HepG2 (cell line): ENCODE results near the gene SERPINA9. TPM values are rescaled to one million over a fixed set of nuclear protein-coding genes. Genes with fewer than 3 reads are reported as not detected.

Experiments
- ATF7 ChIP-seq, 2 experiments: fragments of 450-650 bp in 1 of 2; sonication (generic) in 1 of 2; formaldehyde crosslinking in 1 of 2; IDR thresholded peaks; 2 replicates each; pipeline versions ENCODE4 v1.4.0 to v1.6.1; 2016 to 2020; ENCODE audit warnings: antibody characterized with exemption in 1 of 2, mild to moderate bottlenecking in 1 of 2, missing genetic modification reagents in 1 of 2
- CAMTA2 ChIP-seq: sonication (generic); formaldehyde crosslinking; IDR thresholded peaks from 2 replicates; pipeline ENCODE4 v1.4.0; 2020; ENCODE audit warnings: mild to moderate bottlenecking, missing genetic modification reagents, borderline replicate concordance
- CBFB ChIP-seq: sonication (generic); formaldehyde crosslinking; IDR thresholded peaks from 2 replicates; pipeline ENCODE4 v1.4.0; 2020; ENCODE audit warnings: missing genetic modification reagents
- CCDC6 ChIP-seq: sonication (generic); formaldehyde crosslinking; IDR thresholded peaks from 2 replicates; pipeline ENCODE4 v1.8.1; 2022; ENCODE audit warnings: mild to moderate bottlenecking, missing genetic modification reagents, moderate library complexity
- FOSL2 ChIP-seq: sonication (generic); formaldehyde crosslinking; IDR thresholded peaks from 2 replicates; pipeline ENCODE4 v1.4.0; 2020; ENCODE audit warnings: missing genetic modification reagents
- FOXA3 ChIP-seq: IDR thresholded peaks from 2 replicates; pipeline ENCODE4 v1.6.1; 2016; ENCODE audit warnings: missing genetic modification reagents, missing compliant biosample characterization
- MTA3 ChIP-seq: sonication (generic); formaldehyde crosslinking; IDR thresholded peaks from 2 replicates; pipeline ENCODE4 v1.4.0; 2020; ENCODE audit warnings: missing genetic modification reagents
- NAIF1 ChIP-seq: sonication (generic); formaldehyde crosslinking; IDR thresholded peaks from 2 replicates; pipeline ENCODE4 v1.5.0; 2020; ENCODE audit warnings: mild to moderate bottlenecking, missing genetic modification reagents, borderline replicate concordance
- PTBP1 ChIP-seq: fragments of 200-400 bp; formaldehyde crosslinking; IDR thresholded peaks from 2 replicates; pipeline ENCODE4 v1.6.1; 2018; ENCODE audit warnings: low read length, low read depth; ENCODE audit not compliant: poor library complexity, severe bottlenecking
- SIN3B ChIP-seq: fragments of 150-350 bp; IDR thresholded peaks from 2 replicates; pipeline ENCODE4 v1.6.1; 2014; ENCODE audit warnings: low read length
- TAF1 ChIP-seq: sonication (generic); formaldehyde crosslinking; IDR thresholded peaks from 2 replicates; pipeline ENCODE4 v1.4.0; 2020; ENCODE audit warnings: missing genetic modification reagents
- ZFP1 ChIP-seq: IDR thresholded peaks from 2 replicates; pipeline ENCODE4 v1.6.1; 2016
- ZNF670 ChIP-seq: sonication (generic); formaldehyde crosslinking; IDR thresholded peaks from 2 replicates; pipeline ENCODE4 v1.8.0; 2022; ENCODE audit warnings: mild to moderate bottlenecking, missing genetic modification reagents, borderline replicate concordance
- ZSCAN29 ChIP-seq: sonication (generic); formaldehyde crosslinking; conservative IDR thresholded peaks from 2 replicates; pipeline ENCODE4 v1.4.0; 2020; ENCODE audit warnings: mild to moderate bottlenecking, missing genetic modification reagents
- polyA plus RNA-seq, 8 experiments: library from polyadenylated mRNA; depleted of rRNA in 3 of 8; stranded (reverse) in 7 of 8; unstranded in 1 of 8; fragments of >200 nt; fragmentation: Illumina TruSeq in 4 of 8; extraction: Trizol in 4 of 8; gene quantifications; 2 replicates each; pipeline versions ENCODE4 v1.2.1 to v1.2.3, GENCODE V29; 2011 to 2016; ENCODE audit warnings: low read depth in 4 of 8, missing spikeins in 1 of 8, mixed read lengths in 1 of 8; ENCODE audit not compliant: insufficient read depth in 1 of 8
- total RNA-seq, 5 experiments: library from RNA; depleted of rRNA; stranded (reverse); fragments of >200 nt; fragmentation: Illumina TruSeq; extraction: Trizol; gene quantifications; 2 replicates each; pipeline ENCODE4 v1.2.3, GENCODE V29; 2016; ENCODE audit warnings: low read depth in 1 of 5
- TF ChIP-seq, protein P1 (sequence below): sonication (generic); formaldehyde crosslinking; IDR thresholded peaks from 2 replicates; pipeline ENCODE4 v1.5.0; 2020; ENCODE audit warnings: mild to moderate bottlenecking, missing genetic modification reagents
- TF ChIP-seq, protein P2 (sequence below): sonication (generic); formaldehyde crosslinking; IDR thresholded peaks from 2 replicates; pipeline ENCODE4 v1.5.0; 2020; ENCODE audit warnings: missing genetic modification reagents, mild to moderate bottlenecking, borderline replicate concordance
- TF ChIP-seq, protein P3 (sequence below): sonication (generic); formaldehyde crosslinking; IDR thresholded peaks from 2 replicates; pipeline ENCODE4 v1.8.1; 2022; ENCODE audit warnings: mild to moderate bottlenecking, missing genetic modification reagents
- TF ChIP-seq, protein P4 (sequence below), 2 experiments: fragments of 450-650 bp in 1 of 2; sonication (generic) in 1 of 2; formaldehyde crosslinking; IDR thresholded peaks; 2 replicates each; pipeline versions ENCODE4 v1.5.0 to v1.8.0; 2020 to 2022; ENCODE audit warnings: mild to moderate bottlenecking in 1 of 2, missing genetic modification reagents in 1 of 2
- TF ChIP-seq, protein P5 (sequence below): sonication (generic); formaldehyde crosslinking; IDR thresholded peaks from 2 replicates; pipeline ENCODE4 v1.4.0; 2020; ENCODE audit warnings: missing genetic modification reagents, mild to moderate bottlenecking, borderline replicate concordance
- TF ChIP-seq, protein P6 (sequence below): sonication (generic); formaldehyde crosslinking; IDR thresholded peaks from 2 replicates; pipeline ENCODE4 v1.4.0; 2020; ENCODE audit warnings: missing genetic modification reagents, borderline replicate concordance

Gene SERPINA9
- total and polyA plus RNA-seq, 2 of the 13 experiments (the other 11 are each of a cell fraction or from before 2014, with no cell fraction given) = 0.21 TPM; not detected in 1

DNA sequence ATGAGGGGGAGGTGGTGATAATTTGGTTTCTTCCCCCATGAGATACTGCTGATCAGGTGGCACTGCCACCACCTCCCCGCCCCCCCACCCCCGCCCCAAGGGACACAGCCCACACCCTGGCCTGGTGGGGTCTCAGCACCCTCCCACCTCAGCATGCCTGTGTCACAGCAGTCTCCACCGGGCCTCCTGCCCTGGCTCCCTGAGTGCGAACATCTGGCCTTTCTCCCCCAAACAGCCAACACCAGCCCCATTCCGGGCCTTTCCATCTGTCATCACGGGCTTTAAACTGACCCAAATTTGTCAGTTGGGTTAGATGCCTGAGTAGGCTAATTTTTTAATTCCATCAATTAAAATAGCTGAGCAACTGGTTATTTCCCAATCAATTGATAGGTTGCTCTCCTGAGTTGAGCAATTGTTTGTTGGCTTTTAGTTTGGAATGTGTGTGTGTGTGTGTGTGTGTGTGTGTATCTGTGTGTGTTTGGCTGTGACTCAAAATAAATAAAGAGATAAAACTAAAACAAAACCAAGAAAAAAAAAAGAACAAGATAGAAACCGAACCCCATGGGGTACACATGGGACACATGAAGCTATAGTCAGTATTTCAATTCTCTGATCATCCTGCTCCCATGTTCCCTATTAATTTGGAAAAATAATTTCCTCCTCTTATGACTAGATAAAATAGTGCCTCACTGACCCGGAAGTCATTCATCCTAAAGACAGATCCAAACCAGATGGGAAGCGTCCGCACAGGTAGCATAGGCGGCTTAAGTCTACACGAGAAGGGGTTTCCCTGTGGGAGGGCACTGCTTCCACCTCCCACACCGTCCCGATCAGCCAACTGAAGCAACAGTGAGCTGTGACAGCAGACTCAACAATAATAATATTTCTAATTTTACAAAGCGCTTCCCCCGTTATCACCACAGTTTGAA lies 25.9 kb upstream of the SERPINA9 start (continued):
- TF ChIP-seq, protein P1, sequence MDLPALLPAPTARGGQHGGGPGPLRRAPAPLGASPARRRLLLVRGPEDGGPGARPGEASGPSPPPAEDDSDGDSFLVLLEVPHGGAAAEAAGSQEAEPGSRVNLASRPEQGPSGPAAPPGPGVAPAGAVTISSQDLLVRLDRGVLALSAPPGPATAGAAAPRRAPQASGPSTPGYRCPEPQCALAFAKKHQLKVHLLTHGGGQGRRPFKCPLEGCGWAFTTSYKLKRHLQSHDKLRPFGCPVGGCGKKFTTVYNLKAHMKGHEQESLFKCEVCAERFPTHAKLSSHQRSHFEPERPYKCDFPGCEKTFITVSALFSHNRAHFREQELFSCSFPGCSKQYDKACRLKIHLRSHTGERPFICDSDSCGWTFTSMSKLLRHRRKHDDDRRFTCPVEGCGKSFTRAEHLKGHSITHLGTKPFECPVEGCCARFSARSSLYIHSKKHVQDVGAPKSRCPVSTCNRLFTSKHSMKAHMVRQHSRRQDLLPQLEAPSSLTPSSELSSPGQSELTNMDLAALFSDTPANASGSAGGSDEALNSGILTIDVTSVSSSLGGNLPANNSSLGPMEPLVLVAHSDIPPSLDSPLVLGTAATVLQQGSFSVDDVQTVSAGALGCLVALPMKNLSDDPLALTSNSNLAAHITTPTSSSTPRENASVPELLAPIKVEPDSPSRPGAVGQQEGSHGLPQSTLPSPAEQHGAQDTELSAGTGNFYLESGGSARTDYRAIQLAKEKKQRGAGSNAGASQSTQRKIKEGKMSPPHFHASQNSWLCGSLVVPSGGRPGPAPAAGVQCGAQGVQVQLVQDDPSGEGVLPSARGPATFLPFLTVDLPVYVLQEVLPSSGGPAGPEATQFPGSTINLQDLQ (CRISPR knock-in tag) = no peak
- no peak for TF ChIP-seq TAF1 (CRISPR knock-in tag)
- TF ChIP-seq, protein P2, sequence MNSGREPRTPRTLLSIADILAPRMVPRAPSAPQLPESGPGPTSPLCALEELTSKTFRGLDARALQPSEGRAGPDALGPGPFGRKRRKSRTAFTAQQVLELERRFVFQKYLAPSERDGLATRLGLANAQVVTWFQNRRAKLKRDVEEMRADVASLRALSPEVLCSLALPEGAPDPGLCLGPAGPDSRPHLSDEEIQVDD = no peak
- no peak for TF ChIP-seq MTA3 (CRISPR knock-in tag)
- no peak for TF ChIP-seq CBFB (CRISPR knock-in tag)
- no peak for TF ChIP-seq SIN3B
- TF ChIP-seq, protein P3, sequence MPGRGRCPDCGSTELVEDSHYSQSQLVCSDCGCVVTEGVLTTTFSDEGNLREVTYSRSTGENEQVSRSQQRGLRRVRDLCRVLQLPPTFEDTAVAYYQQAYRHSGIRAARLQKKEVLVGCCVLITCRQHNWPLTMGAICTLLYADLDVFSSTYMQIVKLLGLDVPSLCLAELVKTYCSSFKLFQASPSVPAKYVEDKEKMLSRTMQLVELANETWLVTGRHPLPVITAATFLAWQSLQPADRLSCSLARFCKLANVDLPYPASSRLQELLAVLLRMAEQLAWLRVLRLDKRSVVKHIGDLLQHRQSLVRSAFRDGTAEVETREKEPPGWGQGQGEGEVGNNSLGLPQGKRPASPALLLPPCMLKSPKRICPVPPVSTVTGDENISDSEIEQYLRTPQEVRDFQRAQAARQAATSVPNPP (CRISPR knock-in tag) = no peak
- TF ChIP-seq, protein P4, sequence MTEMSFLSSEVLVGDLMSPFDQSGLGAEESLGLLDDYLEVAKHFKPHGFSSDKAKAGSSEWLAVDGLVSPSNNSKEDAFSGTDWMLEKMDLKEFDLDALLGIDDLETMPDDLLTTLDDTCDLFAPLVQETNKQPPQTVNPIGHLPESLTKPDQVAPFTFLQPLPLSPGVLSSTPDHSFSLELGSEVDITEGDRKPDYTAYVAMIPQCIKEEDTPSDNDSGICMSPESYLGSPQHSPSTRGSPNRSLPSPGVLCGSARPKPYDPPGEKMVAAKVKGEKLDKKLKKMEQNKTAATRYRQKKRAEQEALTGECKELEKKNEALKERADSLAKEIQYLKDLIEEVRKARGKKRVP (CRISPR knock-in tag; IDR thresholded peaks at IDR 0.05) = peak in 1 of 2 experiments; percentile 77; a peak in 2 of 4 replicates
- TF ChIP-seq, protein P5, sequence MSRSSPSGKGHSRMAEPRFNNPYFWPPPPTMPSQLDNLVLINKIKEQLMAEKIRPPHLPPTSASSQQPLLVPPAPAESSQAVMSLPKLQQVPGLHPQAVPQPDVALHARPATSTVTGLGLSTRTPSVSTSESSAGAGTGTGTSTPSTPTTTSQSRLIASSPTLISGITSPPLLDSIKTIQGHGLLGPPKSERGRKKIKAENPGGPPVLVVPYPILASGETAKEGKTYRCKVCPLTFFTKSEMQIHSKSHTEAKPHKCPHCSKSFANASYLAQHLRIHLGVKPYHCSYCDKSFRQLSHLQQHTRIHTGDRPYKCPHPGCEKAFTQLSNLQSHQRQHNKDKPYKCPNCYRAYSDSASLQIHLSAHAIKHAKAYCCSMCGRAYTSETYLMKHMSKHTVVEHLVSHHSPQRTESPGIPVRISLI (CRISPR knock-in tag) = peak; percentile 70; the same call in 1 of the 2 replicates
- TF ChIP-seq FOSL2 (CRISPR knock-in tag) = peak; percentile 77
- TF ChIP-seq, protein P6, sequence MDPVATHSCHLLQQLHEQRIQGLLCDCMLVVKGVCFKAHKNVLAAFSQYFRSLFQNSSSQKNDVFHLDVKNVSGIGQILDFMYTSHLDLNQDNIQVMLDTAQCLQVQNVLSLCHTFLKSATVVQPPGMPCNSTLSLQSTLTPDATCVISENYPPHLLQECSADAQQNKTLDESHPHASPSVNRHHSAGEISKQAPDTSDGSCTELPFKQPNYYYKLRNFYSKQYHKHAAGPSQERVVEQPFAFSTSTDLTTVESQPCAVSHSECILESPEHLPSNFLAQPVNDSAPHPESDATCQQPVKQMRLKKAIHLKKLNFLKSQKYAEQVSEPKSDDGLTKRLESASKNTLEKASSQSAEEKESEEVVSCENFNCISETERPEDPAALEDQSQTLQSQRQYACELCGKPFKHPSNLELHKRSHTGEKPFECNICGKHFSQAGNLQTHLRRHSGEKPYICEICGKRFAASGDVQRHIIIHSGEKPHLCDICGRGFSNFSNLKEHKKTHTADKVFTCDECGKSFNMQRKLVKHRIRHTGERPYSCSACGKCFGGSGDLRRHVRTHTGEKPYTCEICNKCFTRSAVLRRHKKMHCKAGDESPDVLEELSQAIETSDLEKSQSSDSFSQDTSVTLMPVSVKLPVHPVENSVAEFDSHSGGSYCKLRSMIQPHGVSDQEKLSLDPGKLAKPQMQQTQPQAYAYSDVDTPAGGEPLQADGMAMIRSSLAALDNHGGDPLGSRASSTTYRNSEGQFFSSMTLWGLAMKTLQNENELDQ = no peak
- TF ChIP-seq ATF7 (IDR thresholded peaks at IDR 0.05) = no peak
- no peak for TF ChIP-seq ATF7 (CRISPR knock-in tag; IDR thresholded peaks at IDR 0.05)
- no peak for TF ChIP-seq CAMTA2 (CRISPR knock-in tag)
- TF ChIP-seq NAIF1 (CRISPR knock-in tag) = no peak
- no peak for TF ChIP-seq ZNF670 (CRISPR knock-in tag)
- TF ChIP-seq ZFP1 (CRISPR knock-in tag) = no peak
- TF ChIP-seq FOXA3 (CRISPR knock-in tag) = peak; percentile 71
- TF ChIP-seq PTBP1 = no peak
- no peak for TF ChIP-seq ZSCAN29
- no peak for TF ChIP-seq CCDC6
